ENCODE data around the gene LGR4. TPM values are rescaled to one million over a fixed set of nuclear protein-coding genes. Genes with fewer than 3 reads are reported as not detected.
"Not testable (repeated sequence)": the region's sequence is repeated elsewhere in the genome, so short reads cannot be mapped to it uniquely, and the experiment has no call there.

The LGR4 gene
- total RNA-seq, 2 experiments from 2014 or later, result 0.29 to 0.42 TPM

GRCh38 chr11:27464289-27464696 is 8.3 kb downstream of the LGR4 start:
- DNase-seq, result no peak
- Mint-ChIP-seq H3K9me3 (ENCODE audit: low read depth) (no peaks in the 10 kb centered on the region), H3K27me3 (peaks cover 26% of the 10 kb centered on the region), H3K4me1 (no peaks in the 10 kb centered on the region), H3K27ac (no peak overlapping the region), H3K36me3 (no peaks in the 10 kb centered on the region), H3K4me3 (no peak overlapping the region)
- ATAC-seq, result no peak
- CTCF ChIA-PET, result interaction anchor here (0.7 kb wide), 1 partner anchor 281 kb away, joined by 3 read pairs; no protein-coding TSS in a partner anchor

GRCh38 chr11:27462543-27462942 is 10.0 kb downstream of the LGR4 start:
- Mint-ChIP-seq H3K36me3 (no peaks in the 10 kb centered on the region), H3K9me3 (ENCODE audit: low read depth) (no peaks in the 10 kb centered on the region), H3K27me3 (peaks cover 13% of the 10 kb centered on the region), H3K27ac (no peak overlapping the region), H3K4me1 (no peaks in the 10 kb centered on the region), H3K4me3 (no peak overlapping the region)
- no peak for DNase-seq
- CTCF ChIA-PET, result no interaction called here
- no peak for ATAC-seq

- Mint-ChIP-seq H3K27ac (no peak overlapping the region), H3K9me3 (ENCODE audit: low read depth) (no peaks in the 10 kb centered on the region), H3K27me3 (peaks cover 6% of the 10 kb centered on the region), H3K4me1 (no peaks in the 10 kb centered on the region), H3K4me3 (no peak overlapping the region), H3K36me3 (no peaks in the 10 kb centered on the region)
- no peak for ATAC-seq
- CTCF ChIA-PET, result no interaction called here
- DNase-seq, result no peak
These were observed 12.2 kb downstream of the LGR4 start for GRCh38 chr11:27460158-27460978.

DNA sequence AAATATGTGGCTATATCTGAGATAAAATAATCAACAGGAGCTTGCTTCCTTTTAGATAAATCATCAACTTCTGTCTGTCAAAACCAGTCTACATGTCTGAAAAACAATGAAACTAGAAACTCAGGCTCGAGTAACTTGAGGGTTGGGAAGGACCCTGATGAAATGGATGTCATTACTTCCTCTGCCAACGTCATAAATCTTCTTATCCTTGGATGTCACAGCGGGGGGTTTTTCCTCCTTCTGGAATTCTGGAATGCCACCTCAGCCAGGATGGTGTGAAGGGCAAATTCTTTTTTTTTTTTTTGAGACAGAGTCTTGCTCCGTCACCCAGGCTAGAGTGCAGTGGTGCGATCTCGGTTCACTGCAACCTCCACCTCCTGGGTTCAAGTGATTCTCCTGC is 13.4 kb downstream of the LGR4 start:
- Mint-ChIP-seq H3K36me3 (no peaks in the 10 kb centered on the region), H3K9me3 (ENCODE audit: low read depth) (no peaks in the 10 kb centered on the region), H3K4me3 (no peak overlapping the region), H3K4me1 (no peaks in the 10 kb centered on the region), H3K27ac (no peak overlapping the region), H3K27me3 (peaks cover 1% of the 10 kb centered on the region)
- ATAC-seq (no peak), DNase-seq (no peak)
- CTCF ChIA-PET, result no interaction called here

DNA sequence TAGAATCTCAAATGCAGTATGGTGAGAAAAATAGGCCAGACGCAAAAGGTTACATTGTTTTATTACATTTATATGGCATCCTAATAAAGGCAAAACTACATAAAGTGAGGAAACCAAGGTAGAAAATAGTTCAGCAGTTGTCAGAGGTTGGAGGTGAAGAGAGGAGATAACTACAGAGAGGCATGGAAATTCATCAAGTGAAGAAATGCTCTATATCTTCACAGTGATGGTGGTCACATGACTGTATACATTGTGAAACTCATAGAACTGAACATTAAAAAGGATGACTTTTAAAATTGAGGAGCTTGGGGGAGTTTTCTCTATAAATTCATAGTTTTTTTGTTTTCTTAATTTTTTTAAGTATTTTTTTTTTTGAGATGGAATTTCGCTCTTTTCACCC is 14.4 kb downstream of the LGR4 start:
- H3K27ac Mint-ChIP-seq, result no peak overlapping the region
- CTCF ChIA-PET, result no interaction called here
- H3K4me1 Mint-ChIP-seq, result no peaks in the 10 kb centered on the region
- no peak overlapping the region for H3K4me3 Mint-ChIP-seq
- DNase-seq, result no peak
- ATAC-seq, result no peak
- H3K9me3 Mint-ChIP-seq (ENCODE audit: low read depth), result no peaks in the 10 kb centered on the region
- H3K27me3 Mint-ChIP-seq, result no peaks in the 10 kb centered on the region
- no peaks in the 10 kb centered on the region for H3K36me3 Mint-ChIP-seq

- CTCF ChIA-PET, result no interaction called here
These were observed 15.7 kb downstream of the LGR4 start for GRCh38 chr11:27456795-27457329.

GRCh38 chr11:27456140-27456794 is 16.3 kb downstream of the LGR4 start:
- Mint-ChIP-seq H3K4me3 (no peak overlapping the region), H3K9me3 (ENCODE audit: low read depth) (no peaks in the 10 kb centered on the region), H3K4me1 (no peaks in the 10 kb centered on the region), H3K27ac (no peak overlapping the region), H3K36me3 (no peaks in the 10 kb centered on the region), H3K27me3 (no peaks in the 10 kb centered on the region)
- CTCF ChIA-PET, result no interaction called here
- DNase-seq (no peak), ATAC-seq (no peak)

More at GRCh38 chr11:27456795-27457329, 15.7 kb downstream of the LGR4 start:
- no peak for ATAC-seq
- no peak overlapping the region for H3K4me3 Mint-ChIP-seq
- H3K9me3 Mint-ChIP-seq (ENCODE audit: low read depth), result no peaks in the 10 kb centered on the region
- no peak overlapping the region for H3K27ac Mint-ChIP-seq
- no peak for DNase-seq
- no peaks in the 10 kb centered on the region for H3K4me1 Mint-ChIP-seq
- no peaks in the 10 kb centered on the region for H3K27me3 Mint-ChIP-seq
- no peaks in the 10 kb centered on the region for H3K36me3 Mint-ChIP-seq

GRCh38 chr11:27455667-27456066 is 16.9 kb downstream of the LGR4 start:
- Mint-ChIP-seq H3K9me3 (ENCODE audit: low read depth) (no peaks in the 10 kb centered on the region), H3K4me1 (no peaks in the 10 kb centered on the region), H3K27me3 (no peaks in the 10 kb centered on the region), H3K4me3 (no peak overlapping the region), H3K27ac (no peak overlapping the region), H3K36me3 (no peaks in the 10 kb centered on the region)
- DNase-seq, result no peak
- ATAC-seq, result no peak
- CTCF ChIA-PET, result no interaction called here

- H3K27me3 Mint-ChIP-seq, result no peaks in the 10 kb centered on the region
- no peaks in the 10 kb centered on the region for H3K9me3 Mint-ChIP-seq (ENCODE audit: low read depth)
- ATAC-seq, result no peak
- H3K4me1 Mint-ChIP-seq, result no peaks in the 10 kb centered on the region
- CTCF ChIA-PET, result no interaction called here
- DNase-seq, result no peak
- no peak overlapping the region for H3K4me3 Mint-ChIP-seq
- no peak overlapping the region for H3K27ac Mint-ChIP-seq
- H3K36me3 Mint-ChIP-seq, result no peaks in the 10 kb centered on the region
These were observed 18.9 kb downstream of the LGR4 start for GRCh38 chr11:27453701-27454100.

DNA sequence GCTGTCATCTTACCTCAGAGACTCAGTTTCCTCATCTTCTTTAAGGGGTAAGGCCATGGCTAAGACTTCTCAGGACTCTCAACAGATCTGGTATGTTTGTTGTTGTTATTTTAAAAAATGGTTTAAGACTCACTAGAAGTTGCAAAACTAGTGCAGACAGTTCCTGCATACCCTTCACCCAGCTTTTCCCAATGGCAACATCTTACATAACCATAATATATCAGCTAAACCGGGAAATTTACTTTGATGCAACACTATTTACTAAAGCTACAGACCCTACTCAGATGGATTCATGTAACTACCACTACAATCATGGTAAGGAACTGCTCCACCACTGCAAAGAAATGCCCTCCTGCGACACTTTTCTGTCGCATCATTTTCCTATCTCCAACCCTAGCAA is 20.4 kb downstream of the LGR4 start:
- CTCF ChIA-PET, result no interaction called here
- Mint-ChIP-seq H3K36me3 (no peaks in the 10 kb centered on the region), H3K27me3 (no peaks in the 10 kb centered on the region), H3K4me3 (no peak overlapping the region), H3K4me1 (no peaks in the 10 kb centered on the region), H3K9me3 (ENCODE audit: low read depth) (no peaks in the 10 kb centered on the region), H3K27ac (no peak overlapping the region)
- no peak for DNase-seq
- no peak for ATAC-seq

DNA sequence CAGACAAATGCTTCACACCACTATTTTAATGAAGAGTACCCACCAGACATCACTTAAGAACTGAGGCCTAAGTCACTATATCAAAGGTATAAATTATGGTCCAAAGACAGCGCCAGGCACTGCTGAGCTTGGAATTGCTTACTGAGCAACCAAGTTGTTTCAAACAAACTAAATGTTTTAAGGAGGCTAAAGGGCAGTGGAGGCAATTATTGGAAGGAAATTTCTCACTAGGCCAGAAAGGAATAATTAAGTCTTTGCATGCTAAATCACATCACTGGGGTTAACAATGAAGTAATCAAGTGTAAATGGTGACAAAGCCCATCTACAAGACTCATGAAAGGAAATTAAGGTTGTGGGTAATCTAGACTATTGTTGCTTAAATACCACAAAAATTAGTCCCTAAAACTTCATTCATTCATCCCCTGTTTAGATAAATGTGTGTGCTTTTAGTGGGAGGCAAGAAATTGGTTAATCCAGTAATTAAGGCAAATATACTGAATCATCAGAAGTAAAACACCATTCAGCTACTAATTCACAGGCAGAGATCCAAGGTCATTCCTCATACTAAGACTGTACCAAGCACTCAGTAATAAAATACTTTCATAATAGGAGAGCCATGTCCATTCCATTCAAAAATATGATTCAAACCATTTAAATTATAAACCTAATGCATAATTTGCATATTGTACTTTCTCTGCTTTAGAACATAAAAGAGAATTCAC is 21.2 kb downstream of the LGR4 start:
- ATAC-seq (no peak), DNase-seq (no peak)
- Mint-ChIP-seq H3K36me3 (no peaks in the 10 kb centered on the region), H3K4me3 (no peak overlapping the region), H3K27ac (no peak overlapping the region), H3K27me3 (no peaks in the 10 kb centered on the region), H3K9me3 (ENCODE audit: low read depth) (no peaks in the 10 kb centered on the region), H3K4me1 (no peaks in the 10 kb centered on the region)
- CTCF ChIA-PET, result no interaction called here

DNA sequence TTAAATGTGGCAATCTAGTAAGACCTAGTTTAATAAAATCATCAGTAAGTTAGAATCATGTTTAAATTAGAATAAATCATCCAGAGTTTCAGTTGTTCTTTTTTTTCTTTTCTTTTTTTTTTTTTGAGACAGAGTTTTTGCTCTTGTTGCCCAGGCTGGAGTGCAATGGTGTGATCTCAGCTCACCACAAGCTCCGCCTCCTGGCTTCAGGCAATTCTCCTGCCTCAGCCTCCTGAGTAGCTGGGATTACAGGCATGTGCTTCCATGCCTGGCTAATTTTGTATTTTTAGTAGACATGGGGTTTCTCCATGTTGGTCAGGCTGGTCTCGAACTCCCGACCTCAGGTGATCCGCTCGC is 24.4 kb downstream of the LGR4 start:
- H3K27ac Mint-ChIP-seq; H3K4me1 Mint-ChIP-seq; H3K4me3 Mint-ChIP-seq; H3K27me3 Mint-ChIP-seq; H3K9me3 Mint-ChIP-seq (ENCODE audit: low read depth); CTCF ChIA-PET; H3K36me3 Mint-ChIP-seq; DNase-seq; ATAC-seq: not testable (repeated sequence)

DNA sequence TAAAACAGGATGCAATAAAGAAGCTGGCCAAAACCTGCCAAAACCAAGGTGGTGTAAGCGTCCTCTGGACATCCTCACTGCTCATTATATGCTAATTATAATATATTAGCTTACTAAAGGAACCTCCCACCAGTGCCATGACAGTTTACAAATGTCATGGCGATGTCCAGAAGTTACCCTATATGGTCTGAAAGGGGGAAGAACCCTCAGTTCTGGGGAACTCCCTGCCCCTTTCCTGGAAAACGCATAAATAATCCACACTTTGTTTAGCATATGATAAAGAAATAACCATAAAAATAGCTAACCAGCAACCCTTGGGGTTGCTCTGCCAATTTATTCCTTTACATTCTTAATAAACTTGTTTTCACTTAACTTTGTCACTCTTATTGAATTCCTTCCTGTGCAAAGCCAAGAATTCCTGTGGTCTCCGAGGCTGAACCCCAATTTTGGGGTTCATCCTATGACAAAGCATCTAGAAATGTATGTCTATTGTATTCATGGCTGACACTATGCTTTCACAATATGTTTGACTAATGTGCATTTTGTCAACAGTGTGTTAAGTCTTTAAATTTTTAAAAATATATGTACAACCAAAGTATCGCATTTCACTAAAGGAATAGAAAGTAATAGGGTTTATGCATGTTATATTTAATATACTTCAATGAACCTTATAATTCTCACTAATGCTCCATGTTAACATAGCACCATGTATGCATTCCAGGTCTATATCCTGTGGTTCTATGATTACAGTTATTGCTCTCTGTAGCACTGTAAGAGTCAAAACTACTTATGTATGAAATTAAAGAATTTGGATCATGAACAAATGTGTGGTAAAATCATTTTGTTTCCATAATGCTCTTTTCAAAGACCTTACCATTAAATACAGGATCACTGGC is 25.1 kb downstream of the LGR4 start:
- CTCF ChIA-PET, result no interaction called here
- H3K36me3 Mint-ChIP-seq, result no peaks in the 10 kb centered on the region
- ATAC-seq (no peak), DNase-seq (no peak)
- peaks cover 7% of the 10 kb centered on the region for H3K27me3 Mint-ChIP-seq
- H3K4me3 Mint-ChIP-seq, result no peak overlapping the region
- no peaks in the 10 kb centered on the region for H3K4me1 Mint-ChIP-seq
- no peak overlapping the region for H3K27ac Mint-ChIP-seq
- no peaks in the 10 kb centered on the region for H3K9me3 Mint-ChIP-seq (ENCODE audit: low read depth)
